ENCODE data around the gene OPCML. TPM values are rescaled to one million over a fixed set of nuclear protein-coding genes. Genes with fewer than 3 reads are reported as not detected.

OPCML gene
- total RNA-seq, 1 donor from 2014 or later, result not detected

- ATAC-seq, result no peak
These were observed 304.6 kb downstream of the OPCML start for GRCh38 chr11:133227632-133228111.

GRCh38 chr11:133224271-133224670, 308.0 kb downstream of the OPCML start:
- ATAC-seq, result no peak

GRCh38 chr11:133222425-133223330, 309.6 kb downstream of the OPCML start:
- no peak for ATAC-seq

- no peak for ATAC-seq
These were observed 312.8 kb downstream of the OPCML start for GRCh38 chr11:133219543-133219942.

- ATAC-seq, result no peak
These were observed 315.5 kb downstream of the OPCML start for GRCh38 chr11:133216813-133217212.

- no peak for ATAC-seq
These were observed 316.6 kb downstream of the OPCML start for GRCh38 chr11:133215596-133216230.

- no peak for ATAC-seq
These were observed 317.7 kb downstream of the OPCML start for GRCh38 chr11:133214646-133215045.

- ATAC-seq, result no peak
These were observed 320.1 kb downstream of the OPCML start for GRCh38 chr11:133212201-133212600.

GRCh38 chr11:133207995-133208394, 324.3 kb downstream of the OPCML start:
- ATAC-seq, result no peak

GRCh38 chr11:133206313-133207005, 325.8 kb downstream of the OPCML start:
- ATAC-seq, result no peak

GRCh38 chr11:133204158-133204557, 328.1 kb downstream of the OPCML start:
- ATAC-seq, result no peak

- no peak for ATAC-seq
These were observed 329.5 kb downstream of the OPCML start for GRCh38 chr11:133202816-133203215.

GRCh38 chr11:133198438-133198837, 333.9 kb downstream of the OPCML start:
- no peak for ATAC-seq

GRCh38 chr11:133197425-133197824, 334.9 kb downstream of the OPCML start:
- ATAC-seq, result peak; percentile 99

GRCh38 chr11:133191931-133192330, 340.4 kb downstream of the OPCML start:
- no peak for ATAC-seq

- no peak for ATAC-seq
These were observed 350.6 kb downstream of the OPCML start for GRCh38 chr11:133181667-133182066.

- ATAC-seq, result no peak
These were observed 351.2 kb downstream of the OPCML start for GRCh38 chr11:133181066-133181465.

- no peak for ATAC-seq
These were observed 352.1 kb downstream of the OPCML start for GRCh38 chr11:133180201-133180600.

GRCh38 chr11:133176748-133177147, 355.6 kb downstream of the OPCML start:
- no peak for ATAC-seq

- ATAC-seq, result no peak
These were observed 357.2 kb downstream of the OPCML start for GRCh38 chr11:133175103-133175502.

- no peak for ATAC-seq
These were observed 358.4 kb downstream of the OPCML start for GRCh38 chr11:133173810-133174412.

GRCh38 chr11:133172349-133172748, 360.0 kb downstream of the OPCML start:
- ATAC-seq, result no peak

GRCh38 chr11:133171374-133171773, 360.9 kb downstream of the OPCML start:
- ATAC-seq, result no peak

All from esophagus mucosa (tissue), 1 donor.